GM15510 (cell line): ENCODE measurements around the gene SLPI.

Experiments used
- POLR2A ChIP-seq: IDR thresholded peaks from 3 replicates; pipeline ENCODE4 v1.6.1; 2011; ENCODE audit warnings: borderline replicate concordance; ENCODE audit not compliant: insufficient read length; ENCODE audit errors: extremely low read depth

The SLPI gene

GRCh38 chr20:45211569-45212474 is 42.5 kb downstream of the SLPI start:
- no peak for TF ChIP-seq POLR2A

DNA sequence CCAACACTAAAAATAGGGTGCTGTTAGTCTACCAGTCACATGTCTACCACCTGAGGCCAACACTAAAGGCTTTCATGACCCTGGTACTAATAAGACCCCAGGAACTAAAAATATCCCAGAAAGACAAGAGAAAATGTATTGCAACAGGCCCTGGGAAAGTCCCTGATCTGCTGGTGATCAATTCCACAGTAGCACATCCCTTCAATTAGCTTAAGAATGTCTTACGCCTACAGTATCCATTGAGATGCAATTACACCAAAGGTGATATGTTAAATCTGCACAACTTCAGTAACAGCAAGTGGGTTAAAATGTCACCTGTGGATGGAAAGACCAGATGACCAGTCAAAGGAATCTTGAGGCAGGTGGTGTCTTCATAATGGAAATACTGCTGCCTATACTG is 44.4 kb downstream of the SLPI start:
- no peak for TF ChIP-seq POLR2A

GRCh38 chr20:45206725-45207124 is 47.6 kb downstream of the SLPI start, which contains the start of gene SEMG1:
Gene SEMG1, plus strand, starts transcription at chr20:45207033. Its CDS starts 21 bp downstream, at chr20:45207054.
- TF ChIP-seq POLR2A: no peak
